HG03175 (cell line): ENCODE measurements around the gene C19orf12.

Experiments
- ATAC-seq: cut with Tn5 transposase; IDR thresholded peaks from one replicate; pipeline ENCODE4 v1.9.1; 2021; ENCODE audit warnings: mild to moderate bottlenecking, moderate library complexity; ENCODE audit not compliant: unreplicated experiment

C19orf12 gene

GRCh38 chr19:29665215-29665825, 49.7 kb downstream of the C19orf12 start, which contains the start of gene PLEKHF1:
PLEKHF1 (plus strand) TSS chr19:29665461; CDS start chr19:29673840, 8,379 bp downstream.
- peak; percentile 88 for ATAC-seq

- ATAC-seq, result peak; percentile 39
These were observed 50.3 kb downstream of the C19orf12 start for GRCh38 chr19:29664753-29665214.

GRCh38 chr19:29663861-29664752, 51.0 kb downstream of the C19orf12 start:
- no peak for ATAC-seq

GRCh38 chr19:29662604-29663404, 52.3 kb downstream of the C19orf12 start:
- ATAC-seq, result no peak

GRCh38 chr19:29662278-29662603, 52.8 kb downstream of the C19orf12 start:
- ATAC-seq, result no peak

GRCh38 chr19:29660835-29661234, 54.2 kb downstream of the C19orf12 start:
- no peak for ATAC-seq

GRCh38 chr19:29658221-29658991, 56.7 kb downstream of the C19orf12 start:
- no peak for ATAC-seq

- no peak for ATAC-seq
These were observed 59.3 kb downstream of the C19orf12 start for GRCh38 chr19:29655648-29656335.

- no peak for ATAC-seq
These were observed 61.7 kb downstream of the C19orf12 start for GRCh38 chr19:29653398-29653797.

GRCh38 chr19:29651622-29652394, 63.3 kb downstream of the C19orf12 start:
- no peak for ATAC-seq

GRCh38 chr19:29650772-29651387, 64.2 kb downstream of the C19orf12 start:
- ATAC-seq, result no peak
